GM11168 (cell line): Measurements from ENCODE around the gene FANCI.

ENCODE experiments used
- in situ Hi-C: fragments of 300-500 bp; cut with MboI; formaldehyde crosslinking; loops from one replicate; pipeline ENCODE4 v1.12.0; 2022; ENCODE audit warnings: low sequenced_read_pairs; ENCODE audit not compliant: unreplicated experiment

The FANCI gene

GRCh38 chr15:89243691-89244573 lies at the start of gene FANCI:
Gene FANCI, plus strand, starts transcription at chr15:89243979. Its CDS starts 3,669 bp downstream, at chr15:89247648.
- in situ Hi-C loops = no loop called here

- in situ Hi-C loops = no loop called here
Measured at GRCh38 chr15:89194608-89195007, 49.2 kb upstream of the FANCI start.

- in situ Hi-C loops = no loop called here
Measured at GRCh38 chr15:89195836-89196235, 47.9 kb upstream of the FANCI start.

- in situ Hi-C loops = no loop called here
Measured at GRCh38 chr15:89196241-89196640, 47.5 kb upstream of the FANCI start.

- in situ Hi-C loops = no loop called here
Measured at GRCh38 chr15:89196994-89197393, 46.8 kb upstream of the FANCI start.

GRCh38 chr15:89197503-89197971 lies 46.2 kb upstream of the FANCI start:
- in situ Hi-C loops = no loop called here

- in situ Hi-C loops = no loop called here
Measured at GRCh38 chr15:89198196-89198595, 45.6 kb upstream of the FANCI start.

- in situ Hi-C loops = no loop called here
Measured at GRCh38 chr15:89198934-89199333, 44.8 kb upstream of the FANCI start.

- in situ Hi-C loops = no loop called here
Measured at GRCh38 chr15:89199746-89200145, 44.0 kb upstream of the FANCI start.

GRCh38 chr15:89200182-89200581 lies 43.6 kb upstream of the FANCI start:
- in situ Hi-C loops = no loop called here

- in situ Hi-C loops = no loop called here
Measured at GRCh38 chr15:89201465-89202005, 42.2 kb upstream of the FANCI start.

- in situ Hi-C loops = no loop called here
Measured at GRCh38 chr15:89203705-89204273, 40.0 kb upstream of the FANCI start.

GRCh38 chr15:89205991-89206585 lies 37.7 kb upstream of the FANCI start:
- in situ Hi-C loops = no loop called here

- in situ Hi-C loops = no loop called here
Measured at GRCh38 chr15:89206908-89207331, 36.9 kb upstream of the FANCI start.

- in situ Hi-C loops = no loop called here
Measured at GRCh38 chr15:89208256-89208655, 35.5 kb upstream of the FANCI start.

GRCh38 chr15:89209057-89209456 lies 34.7 kb upstream of the FANCI start:
- in situ Hi-C loops = no loop called here

- in situ Hi-C loops = no loop called here
Measured at GRCh38 chr15:89211678-89212170, 32.1 kb upstream of the FANCI start.

GRCh38 chr15:89215627-89216026 lies 28.2 kb upstream of the FANCI start:
- in situ Hi-C loops = no loop called here

- in situ Hi-C loops = no loop called here
Measured at GRCh38 chr15:89217031-89217430, 26.7 kb upstream of the FANCI start.

- in situ Hi-C loops = no loop called here
Measured at GRCh38 chr15:89217686-89218376, 25.9 kb upstream of the FANCI start.
